Lower lobe of right lung (tissue), 2 donors: Measurements from ENCODE around the gene NBEAL2. TPM values are rescaled to one million over a fixed set of nuclear protein-coding genes. Genes with fewer than 3 reads are reported as not detected.
A peak's percentile ranks its signal among the peaks of the same experiment; 100 is the strongest.
"Not testable (repeated sequence)": the region's sequence is repeated elsewhere in the genome, so short reads cannot be mapped to it uniquely, and the experiment has no call there.

Experiments used
- ATAC-seq, 2 donors: fragments of 200-7000 bp; cut with Tn5 transposase; one replicate each; pipeline ENCODE4 v1.9.1; 2020 to 2022; ENCODE audit warnings: mild to moderate bottlenecking in 2 of 2, moderate library complexity in 2 of 2
- DNase-seq: peaks from one replicate; pipeline ENCODE4 v3.0.0-alpha.2; 2020
- H3K27ac ChIP-seq: fragments of 200-600 bp; one replicate; pipeline ENCODE4 v1.8.0; 2022
- H3K27me3 ChIP-seq: fragments of 200-600 bp; one replicate; pipeline ENCODE4 v1.8.0; 2022; ENCODE audit warnings: low read depth
- H3K36me3 ChIP-seq: fragments of 200-600 bp; one replicate; pipeline ENCODE4 v1.8.0; 2022; ENCODE audit warnings: mild to moderate bottlenecking
- H3K4me1 ChIP-seq: fragments of 200-600 bp; one replicate; pipeline ENCODE4 v1.8.0; 2022
- H3K4me3 ChIP-seq: fragments of 200-600 bp; one replicate; pipeline ENCODE4 v1.8.0; 2022; ENCODE audit warnings: mild to moderate bottlenecking
- H3K9me3 ChIP-seq: fragments of 200-600 bp; one replicate; pipeline ENCODE4 v1.8.0; 2022
- CTCF ChIP-seq: fragments of 200-600 bp; IDR thresholded peaks from one replicate; pipeline ENCODE4 v1.8.0; 2022; ENCODE audit warnings: antibody characterized with exemption, mild to moderate bottlenecking
- intact Hi-C: fragments of 100-400 bp; cut with DNase I; formaldehyde crosslinking; loops from one replicate; pipeline ENCODE4 v1.11.0; 2022
- total RNA-seq: library from RNA; stranded (reverse); fragmentation: NEBNext Ultra II Directional; extraction: Animal tissue kit (Norgen Biotek cat#: 25700); gene quantifications from one replicate; pipeline ENCODE4 v1.2.1, GENCODE V29; 2021
- donor health status: DM: no; HTN: yes; CAD: no; lungs with severe emphysema.

NBEAL2 gene
- total RNA-seq, 1 donor from 2014 or later: 97.0 TPM

GRCh38 chr3:46962427-46962826 lies 17.0 kb upstream of the NBEAL2 start:
- H3K27me3 ChIP-seq: no peaks in the 10 kb centered on the region
- no peak for TF ChIP-seq CTCF
- peaks cover 77% of the 10 kb centered on the region for H3K4me1 ChIP-seq

GRCh38 chr3:46962990-46963389 lies 16.5 kb upstream of the NBEAL2 start:
- intact Hi-C loops: no loop called here
- no peak for ATAC-seq
- Histone ChIP-seq H3K27me3 (no peaks in the 10 kb centered on the region), H3K4me3 (no peak overlapping the region), H3K9me3 (no peaks in the 10 kb centered on the region), H3K36me3 (peaks cover 2% of the 10 kb centered on the region), H3K4me1 (peaks cover 81% of the 10 kb centered on the region), H3K27ac (no peak overlapping the region)
- no peak for DNase-seq
- TF ChIP-seq CTCF: no peak

More at GRCh38 chr3:46962427-46962826, 17.0 kb upstream of the NBEAL2 start:
- Histone ChIP-seq H3K9me3 (no peaks in the 10 kb centered on the region), H3K4me3 (no peak overlapping the region), H3K27ac (no peak overlapping the region), H3K36me3 (no peaks in the 10 kb centered on the region)
- intact Hi-C loops: no loop called here
- DNase-seq (no peak), ATAC-seq (no peak)

GRCh38 chr3:46964038-46964590 lies 15.4 kb upstream of the NBEAL2 start:
- peaks cover 83% of the 10 kb centered on the region for H3K4me1 ChIP-seq
- intact Hi-C loops, DNase-seq, ATAC-seq, H3K27ac ChIP-seq, H3K9me3 ChIP-seq, H3K4me3 ChIP-seq, H3K27me3 ChIP-seq, H3K36me3 ChIP-seq: not testable (repeated sequence)

GRCh38 chr3:46965151-46965550 lies 14.3 kb upstream of the NBEAL2 start:
- peak; percentile 57 to 59 for ATAC-seq
- H3K27me3 ChIP-seq: no peaks in the 10 kb centered on the region
- TF ChIP-seq CTCF: no peak

GRCh38 chr3:46966811-46967210 lies 12.7 kb upstream of the NBEAL2 start:
- DNase-seq (no peak), ATAC-seq (no peak)
- Histone ChIP-seq H3K27me3 (no peaks in the 10 kb centered on the region), H3K4me1 (peaks cover 83% of the 10 kb centered on the region), H3K27ac (peak overlapping the region; percentile 51), H3K36me3 (peaks cover 15% of the 10 kb centered on the region), H3K9me3 (no peaks in the 10 kb centered on the region), H3K4me3 (peak overlapping the region; percentile 30)
- intact Hi-C loops: no loop called here
- no peak for TF ChIP-seq CTCF

More at GRCh38 chr3:46965151-46965550, 14.3 kb upstream of the NBEAL2 start:
- peak overlapping the region; percentile 51 for H3K27ac ChIP-seq
- DNase-seq: no peak
- H3K4me1 ChIP-seq: peaks cover 83% of the 10 kb centered on the region
- H3K9me3 ChIP-seq: no peaks in the 10 kb centered on the region
- peaks cover 15% of the 10 kb centered on the region for H3K36me3 ChIP-seq
- H3K4me3 ChIP-seq: no peak overlapping the region
- intact Hi-C loops: no loop called here

GRCh38 chr3:46968783-46969428 lies 10.6 kb upstream of the NBEAL2 start:
- Histone ChIP-seq H3K27me3 (no peaks in the 10 kb centered on the region), H3K4me1 (peaks cover 87% of the 10 kb centered on the region), H3K9me3 (no peaks in the 10 kb centered on the region), H3K36me3 (peaks cover 15% of the 10 kb centered on the region), H3K27ac (peak overlapping the region; percentile 51), H3K4me3 (no peak overlapping the region)
- ATAC-seq (no peak), DNase-seq (no peak)
- TF ChIP-seq CTCF: no peak
- intact Hi-C loops: no loop called here
